Upper lobe of left lung (tissue), 6 donors: Measurements from ENCODE around the gene PHF21A. TPM values are rescaled to one million over a fixed set of nuclear protein-coding genes. Genes with fewer than 3 reads are reported as not detected.

ENCODE experiments used
- ATAC-seq, 2 donors: fragments of 200-7000 bp; cut with Tn5 transposase; one replicate each; pipeline ENCODE4 v1.9.1; 2022; ENCODE audit warnings: mild to moderate bottlenecking in 2 of 2, moderate library complexity in 2 of 2; ENCODE audit not compliant: low FRiP score in 2 of 2
- DNase-seq, 2 donors: peaks; one replicate each; pipeline ENCODE4 v3.0.0-alpha.2; 2019 to 2020
- H3K27ac ChIP-seq, 4 donors: fragments of 200-600 bp; sonication (generic); one replicate each; pipeline ENCODE4 v1.5.1; 2016 to 2019
- H3K27me3 ChIP-seq, 4 donors: fragments of 200-600 bp; sonication (generic); one replicate each; pipeline ENCODE4 v1.5.1; 2017 to 2019
- H3K36me3 ChIP-seq, 4 donors: fragments of 200-600 bp; sonication (generic); one replicate each; pipeline ENCODE4 v1.5.1; 2016 to 2019
- H3K4me1 ChIP-seq, 4 donors: fragments of 200-600 bp; sonication (generic); one replicate each; pipeline ENCODE4 v1.5.1; 2018 to 2019
- H3K4me3 ChIP-seq, 4 donors: fragments of 200-600 bp; sonication (generic); one replicate each; pipeline ENCODE4 v1.5.1; 2017 to 2019; ENCODE audit warnings: mild to moderate bottlenecking in 2 of 4, moderate library complexity in 1 of 4
- H3K9me3 ChIP-seq, 4 donors: fragments of 200-600 bp; sonication (generic); one replicate each; pipeline ENCODE4 v1.5.1; 2018 to 2019
- EP300 ChIP-seq, 4 donors: sonication (generic); formaldehyde crosslinking; IDR thresholded peaks; one replicate each; pipeline ENCODE4 v1.5.1; 2017; ENCODE audit warnings: antibody characterized with exemption in 4 of 4, control low read depth in 2 of 4
- POLR2A ChIP-seq, 4 donors: fragments of 450-650 bp; IDR thresholded peaks; one replicate each; pipeline ENCODE4 v1.5.1; 2016 to 2017; ENCODE audit warnings: antibody characterized with exemption in 4 of 4, mild to moderate bottlenecking in 2 of 4
- POLR2AphosphoS5 ChIP-seq, 2 donors: sonication (generic); formaldehyde crosslinking; IDR thresholded peaks; one replicate each; pipeline ENCODE4 v1.5.1; 2017; ENCODE audit warnings: antibody characterized with exemption in 2 of 2
- WGBS, 2 donors: methylation state at CpG; one replicate each; pipeline ENCODE4 v1.1.5; 2017 to 2018; 5-methylcytosine and 5-hydroxymethylcytosine counted together
- total RNA-seq, 6 donors: library from RNA; depleted of rRNA in 4 of 6; stranded (reverse); fragments of >200 nt in 4 of 6; gene quantifications; one replicate each; pipeline versions ENCODE4 v1.1.0 to v1.2.1, GENCODE V29; 2016 to 2021
- TF ChIP-seq, protein P1 (sequence below), 6 experiments: fragments of 450-650 bp in 4 of 6; fragments of 200-600 bp in 2 of 6; sonication (generic) in 2 of 6; IDR thresholded peaks; one replicate each; pipeline ENCODE4 v1.5.1; 2016 to 2019; ENCODE audit warnings: antibody characterized with exemption in 6 of 6
- donor health status: DM: no; HTN: no; CAD: no; lungs with moderate emphysema.
- donor health status: DM: no; HTN: yes; CAD: no; lungs with severe emphysema.

PHF21A gene
- total RNA-seq, 6 donors from 2014 or later = 21.1 to 99.5 (median 52.2) TPM

DNA sequence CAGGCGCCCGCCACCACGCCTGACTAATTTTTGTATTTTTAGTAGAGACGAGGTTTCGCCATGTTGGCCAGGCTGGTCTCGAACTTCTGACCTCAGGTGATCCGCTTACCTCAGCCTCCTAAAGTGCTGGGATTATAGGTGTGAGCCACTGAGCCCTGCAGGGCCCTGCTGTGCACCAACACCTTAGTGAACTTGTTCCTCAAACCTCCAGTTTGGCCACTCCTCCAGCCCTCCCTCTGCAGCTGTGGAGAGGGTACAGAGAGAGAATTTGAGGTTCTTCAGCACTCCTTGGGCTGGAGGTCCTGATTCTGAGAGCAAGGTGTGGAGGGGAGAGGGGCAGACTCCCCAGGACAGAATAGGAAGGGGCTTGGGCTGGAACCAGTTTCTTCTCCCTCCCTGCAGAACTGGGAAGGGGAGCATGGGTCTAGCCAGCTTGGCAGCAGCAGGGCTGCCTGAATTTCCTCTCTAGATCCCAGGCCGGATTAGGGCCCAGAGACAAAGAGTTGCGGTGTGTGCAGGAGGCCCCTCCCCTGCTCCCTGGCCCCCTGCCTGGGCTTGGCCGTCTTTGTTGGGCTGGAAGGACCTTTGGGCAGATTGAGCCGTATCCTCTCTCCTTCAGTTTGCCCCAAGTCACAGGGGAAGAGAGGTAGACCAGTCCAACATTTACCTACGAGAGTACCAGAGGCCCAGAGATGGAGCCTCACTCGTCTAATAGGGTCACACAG lies 201.3 kb downstream of the PHF21A start:
- 78 to 81% methylated on average over 10 to 13 of the region's 13 CpGs for WGBS, 2 donors
- peaks cover 0 to 23% (median 16%) of the 10 kb centered on the region in 4 donors for H3K27me3 ChIP-seq
- H3K27ac ChIP-seq = peak overlapping the region in 1 of 4 donors; percentile 86
- H3K4me1 ChIP-seq = peaks cover 32 to 53% (median 41%) of the 10 kb centered on the region in 4 donors
- peaks cover 0 to 11% (median 5%) of the 10 kb centered on the region in 4 donors for H3K36me3 ChIP-seq
- H3K9me3 ChIP-seq = no peaks in the 10 kb centered on the region
- H3K4me3 ChIP-seq = no peak overlapping the region
- TF ChIP-seq, protein P1, sequence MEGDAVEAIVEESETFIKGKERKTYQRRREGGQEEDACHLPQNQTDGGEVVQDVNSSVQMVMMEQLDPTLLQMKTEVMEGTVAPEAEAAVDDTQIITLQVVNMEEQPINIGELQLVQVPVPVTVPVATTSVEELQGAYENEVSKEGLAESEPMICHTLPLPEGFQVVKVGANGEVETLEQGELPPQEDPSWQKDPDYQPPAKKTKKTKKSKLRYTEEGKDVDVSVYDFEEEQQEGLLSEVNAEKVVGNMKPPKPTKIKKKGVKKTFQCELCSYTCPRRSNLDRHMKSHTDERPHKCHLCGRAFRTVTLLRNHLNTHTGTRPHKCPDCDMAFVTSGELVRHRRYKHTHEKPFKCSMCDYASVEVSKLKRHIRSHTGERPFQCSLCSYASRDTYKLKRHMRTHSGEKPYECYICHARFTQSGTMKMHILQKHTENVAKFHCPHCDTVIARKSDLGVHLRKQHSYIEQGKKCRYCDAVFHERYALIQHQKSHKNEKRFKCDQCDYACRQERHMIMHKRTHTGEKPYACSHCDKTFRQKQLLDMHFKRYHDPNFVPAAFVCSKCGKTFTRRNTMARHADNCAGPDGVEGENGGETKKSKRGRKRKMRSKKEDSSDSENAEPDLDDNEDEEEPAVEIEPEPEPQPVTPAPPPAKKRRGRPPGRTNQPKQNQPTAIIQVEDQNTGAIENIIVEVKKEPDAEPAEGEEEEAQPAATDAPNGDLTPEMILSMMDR (IDR thresholded peaks at IDR 0.05) = no peak
- TF ChIP-seq EP300 (IDR thresholded peaks at IDR 0.05) (no peak), POLR2AphosphoS5 (IDR thresholded peaks at IDR 0.05) (no peak), POLR2A (IDR thresholded peaks at IDR 0.05) (no peak)
- no peak for DNase-seq
- no peak for ATAC-seq

GRCh38 chr11:45918962-45919675 lies 202.1 kb downstream of the PHF21A start:
- Histone ChIP-seq H3K4me3 (peak overlapping the region in 3 of 4 donors; percentile 73 to 96 (median 83)), H3K4me1 (peaks cover 32 to 53% (median 41%) of the 10 kb centered on the region in 4 donors), H3K9me3 (no peaks in the 10 kb centered on the region), H3K36me3 (peaks cover 6 to 19% (median 12%) of the 10 kb centered on the region in 4 donors), H3K27ac (peak overlapping the region; percentile 88 to 93 (median 92)), H3K27me3 (peaks cover 0 to 23% (median 16%) of the 10 kb centered on the region in 4 donors)
- ATAC-seq (no peak), DNase-seq (no peak)
- 65 to 67% methylated on average over 7 of the region's 7 CpGs for WGBS, 2 donors
- TF ChIP-seq EP300 (IDR thresholded peaks at IDR 0.05) (no peak), POLR2A (IDR thresholded peaks at IDR 0.05) (no peak)
- TF ChIP-seq, protein P1 (IDR thresholded peaks at IDR 0.05) = no peak

- peak overlapping the region; percentile 73 to 96 (median 89) for H3K4me3 ChIP-seq
- H3K27ac ChIP-seq = peak overlapping the region; percentile 88 to 93 (median 92)
- TF ChIP-seq POLR2AphosphoS5 (IDR thresholded peaks at IDR 0.05) (peak; percentile 82 to 90), EP300 (IDR thresholded peaks at IDR 0.05) (no peak), POLR2A (IDR thresholded peaks at IDR 0.05) (peak in 3 of 4 donors; percentile 34 to 78 (median 43))
- TF ChIP-seq, protein P1 (IDR thresholded peaks at IDR 0.05) = no peak
- H3K9me3 ChIP-seq = no peaks in the 10 kb centered on the region
- WGBS, 2 donors = 1% methylated on average over 31 to 38 of the region's 38 CpGs
- ATAC-seq (peak; percentile 86 to 89), DNase-seq (peak; percentile 92 to 93)
- H3K4me1 ChIP-seq = peaks cover 32 to 52% (median 41%) of the 10 kb centered on the region in 4 donors
- peaks cover 0 to 22% (median 16%) of the 10 kb centered on the region in 4 donors for H3K27me3 ChIP-seq
- H3K36me3 ChIP-seq = peaks cover 13 to 26% (median 18%) of the 10 kb centered on the region in 4 donors
Measured at GRCh38 chr11:45918331-45918941, 202.8 kb downstream of the PHF21A start.

DNA sequence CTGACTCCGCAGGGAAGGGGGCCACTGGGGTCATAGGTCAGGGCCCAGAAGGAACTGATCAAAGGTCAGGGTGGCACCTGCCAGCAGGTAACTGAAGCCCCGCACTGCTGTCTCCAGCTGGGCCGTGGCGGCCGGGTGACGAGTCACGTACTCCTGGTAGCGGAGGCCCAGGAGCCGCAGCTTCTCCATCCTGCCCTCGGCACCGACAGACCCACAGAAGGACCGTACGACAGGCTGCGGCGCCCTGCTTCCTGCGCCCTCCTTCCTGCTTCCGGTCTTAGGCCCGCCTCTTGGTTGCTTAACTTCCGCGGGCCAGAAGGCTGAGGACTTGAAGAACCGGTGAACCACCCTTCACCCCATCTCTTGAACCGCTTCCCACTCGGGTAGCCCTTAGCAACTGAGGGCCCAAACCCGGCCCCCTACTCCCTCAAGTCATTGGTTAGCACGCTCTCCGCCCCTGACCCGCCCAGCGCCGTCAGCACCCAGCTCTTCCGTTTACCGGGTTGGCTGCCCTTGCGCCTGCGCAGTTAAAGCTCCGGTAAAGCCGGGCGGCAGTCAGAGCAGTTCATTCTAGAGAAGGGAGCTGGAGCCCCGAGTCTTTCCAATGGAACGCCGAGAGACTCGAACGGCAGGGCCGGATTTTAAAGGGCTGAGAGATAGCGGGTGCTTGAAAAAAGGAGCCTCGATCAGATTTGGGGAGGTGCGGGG lies 203.5 kb downstream of the PHF21A start, which contains the start of gene PEX16:
Gene PEX16 (minus strand): TSS at position 255 of the 708 bp plus-strand sequence. CDS start 66 bp downstream, at position 189.
- Histone ChIP-seq H3K4me3 (peak within 1 kb of the TSS; percentile 73 to 96 (median 89)), H3K4me1 (peaks cover 25 to 45% (median 35%) of the 10 kb centered on the region in 4 donors), H3K9me3 (no peaks in the 10 kb centered on the region), H3K27me3 (peaks cover 0 to 15% (median 10%) of the 10 kb centered on the region in 4 donors), H3K27ac (peak within 1 kb of the TSS; percentile 88 to 93 (median 92)), H3K36me3 (peaks cover 20 to 32% (median 25%) of the 10 kb centered on the region in 4 donors)
- TF ChIP-seq POLR2A (IDR thresholded peaks at IDR 0.05) = peak in 3 of 4 donors; percentile 44 to 87 (median 73)
- peak in 1 of 4 donors; percentile 55 for TF ChIP-seq EP300 (IDR thresholded peaks at IDR 0.05)
- TF ChIP-seq, protein P1 (IDR thresholded peaks at IDR 0.05) = peak in 1 of 6 experiments; percentile 14
- TF ChIP-seq POLR2AphosphoS5 (IDR thresholded peaks at IDR 0.05) = peak; percentile 86 to 98
- DNase-seq = peak; percentile 96 to 98
- 0% methylated on average over 28 to 45 of the region's 45 CpGs for WGBS, 2 donors
- ATAC-seq = peak; percentile 93 to 94
